H54 (cell line): Measurements from ENCODE around the gene TACO1.

ENCODE experiments used
- DNase-seq: peaks from one replicate; pipeline ENCODE4 v3.0.0; 2011; ENCODE audit warnings: low spot score, mixed read lengths; ENCODE audit not compliant: insufficient read length
- FAIRE-seq: peaks from 3 replicates; lab custom pipeline; 2011; peaks lifted over from hg19 to GRCh38; lab: Jason Lieb, UNC
- POLR2A ChIP-seq: IDR thresholded peaks from 2 replicates; pipeline ENCODE4 v1.6.1; 2011; ENCODE audit warnings: low read depth, mild to moderate bottlenecking, low read length

Gene TACO1

GRCh38 chr17:63639125-63639524, 38.4 kb downstream of the TACO1 start:
- FAIRE-seq (no peak), DNase-seq (no peak)
- TF ChIP-seq POLR2A = no peak

- DNase-seq = no peak
- FAIRE-seq = no peak
- TF ChIP-seq POLR2A = no peak
Observed at GRCh38 chr17:63640038-63640437, 39.3 kb downstream of the TACO1 start.

- FAIRE-seq (no peak), DNase-seq (no peak)
- no peak for TF ChIP-seq POLR2A
Observed at GRCh38 chr17:63641692-63642448, 41.2 kb downstream of the TACO1 start.

- DNase-seq (no peak), FAIRE-seq (no peak)
- no peak for TF ChIP-seq POLR2A
Observed at GRCh38 chr17:63644846-63645245, 44.2 kb downstream of the TACO1 start.

GRCh38 chr17:63645775-63646487, 45.2 kb downstream of the TACO1 start:
- DNase-seq (no peak), FAIRE-seq (no peak)

GRCh38 chr17:63646488-63646806, 45.8 kb downstream of the TACO1 start:
- no peak for DNase-seq
- FAIRE-seq = no peak
- TF ChIP-seq POLR2A = no peak

More at GRCh38 chr17:63645775-63646487, 45.2 kb downstream of the TACO1 start:
- TF ChIP-seq POLR2A = no peak

GRCh38 chr17:63647065-63647725, 46.5 kb downstream of the TACO1 start:
- DNase-seq (no peak), FAIRE-seq (no peak)
- no peak for TF ChIP-seq POLR2A

- no peak for FAIRE-seq
- DNase-seq = no peak
- no peak for TF ChIP-seq POLR2A
Observed at GRCh38 chr17:63647936-63648335, 47.2 kb downstream of the TACO1 start.

GRCh38 chr17:63649813-63650212, 49.1 kb downstream of the TACO1 start:
- FAIRE-seq = no peak
- no peak for TF ChIP-seq POLR2A
- no peak for DNase-seq

- TF ChIP-seq POLR2A = no peak
- FAIRE-seq = no peak
- no peak for DNase-seq
Observed at GRCh38 chr17:63652106-63652505, 51.4 kb downstream of the TACO1 start.

- FAIRE-seq (no peak), DNase-seq (no peak)
- no peak for TF ChIP-seq POLR2A
Observed at GRCh38 chr17:63653050-63653449, 52.4 kb downstream of the TACO1 start.

GRCh38 chr17:63657786-63658185, 57.1 kb downstream of the TACO1 start:
- no peak for TF ChIP-seq POLR2A
- FAIRE-seq = no peak
- no peak for DNase-seq
